HFF-Myc (cell line): ENCODE data around the gene TMPRSS2.

Source experiments
- DNase-seq: peaks from one replicate; pipeline ENCODE4 v3.0.0-alpha.2; 2011; ENCODE audit warnings: low read depth; ENCODE audit errors: extremely low read depth
- H3K4me3 ChIP-seq: replicated peaks from 2 replicates; pipeline ENCODE4 v1.5.1; 2011; ENCODE audit warnings: low read depth, mild to moderate bottlenecking, control low read depth, low read length
- CTCF ChIP-seq: IDR thresholded peaks from 2 replicates; pipeline ENCODE4 v1.5.1; 2012; ENCODE audit warnings: mild to moderate bottlenecking, low read depth, low read length, control low read depth; ENCODE audit errors: missing control alignments

The TMPRSS2 gene

GRCh38 chr21:41466024-41466820, 41.7 kb downstream of the TMPRSS2 start:
- no peak for DNase-seq
- no peak overlapping the region for H3K4me3 ChIP-seq
- no peak for TF ChIP-seq CTCF

DNA sequence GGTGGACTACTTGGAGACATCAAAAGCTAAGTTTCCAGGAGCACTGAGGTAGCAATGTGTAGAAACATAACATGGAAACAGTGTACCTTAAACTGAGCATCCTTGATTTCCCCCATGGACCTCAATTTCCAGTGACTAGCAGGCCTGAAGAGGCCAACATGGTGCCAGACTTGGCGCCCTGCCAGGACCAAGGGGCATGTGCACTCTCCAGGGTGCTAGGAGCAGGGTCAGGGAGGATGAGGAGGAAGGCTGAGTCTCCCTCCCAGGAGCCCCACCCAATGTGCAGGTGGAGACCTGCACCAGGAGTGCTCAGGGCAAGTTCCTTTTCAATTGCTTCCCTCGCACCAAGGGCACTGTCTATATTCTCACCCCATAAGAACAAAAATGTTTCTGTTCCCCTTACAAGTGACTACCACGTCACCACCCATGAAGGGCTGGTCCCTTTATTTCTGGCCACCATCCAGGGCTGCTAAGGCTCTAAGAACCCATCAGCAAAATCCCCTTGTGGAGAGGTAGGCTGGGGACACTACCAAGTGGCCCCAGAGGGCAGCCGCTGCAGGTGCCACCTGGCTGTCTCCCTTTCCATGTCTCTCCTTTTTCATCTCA, 42.7 kb downstream of the TMPRSS2 start:
- no peak overlapping the region for H3K4me3 ChIP-seq
- no peak for TF ChIP-seq CTCF
- no peak for DNase-seq

DNA sequence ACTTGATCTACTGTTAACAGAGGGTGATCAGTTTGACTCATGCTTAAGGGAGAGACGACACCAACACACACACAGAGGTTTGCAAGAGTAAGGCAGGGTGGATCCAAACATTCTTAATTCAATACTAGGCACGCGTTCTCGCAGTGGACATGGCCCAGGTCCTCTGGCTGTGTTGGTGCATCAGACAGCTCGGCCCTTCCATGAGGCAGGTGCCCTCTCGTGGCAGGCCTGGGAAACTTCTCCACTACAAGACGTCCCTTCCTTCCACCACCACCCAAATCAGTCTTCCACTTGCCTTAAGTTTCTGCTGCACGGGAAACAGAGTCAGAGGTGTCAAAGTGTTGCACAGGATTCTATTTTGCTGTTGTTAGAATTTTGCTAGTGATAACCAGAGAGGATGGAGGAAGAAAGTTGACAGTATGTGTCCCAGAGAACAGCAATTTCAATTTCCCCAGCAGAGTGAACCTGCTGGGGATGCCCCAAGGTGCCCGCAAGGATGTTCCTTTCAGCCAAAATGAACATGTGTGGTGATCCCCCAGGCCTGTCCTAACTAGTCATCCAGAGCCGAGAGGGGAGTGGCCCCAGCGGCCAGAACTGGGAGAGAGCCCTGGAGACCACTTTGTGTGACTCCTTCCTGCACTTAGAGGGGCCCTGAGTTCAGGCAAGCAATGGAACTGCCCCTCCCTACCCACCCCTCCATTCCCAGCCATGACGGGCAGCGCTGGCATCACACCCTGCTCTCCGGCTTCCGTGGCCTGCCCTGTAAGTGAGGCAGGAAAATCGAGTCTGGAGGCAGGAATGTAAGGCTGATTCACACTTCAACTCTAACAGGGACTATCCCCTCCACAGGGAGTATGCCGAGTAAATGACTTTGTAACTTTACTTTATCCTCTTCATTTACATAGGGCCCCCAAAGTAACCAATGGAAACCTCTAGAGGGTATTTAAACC, 47.1 kb downstream of the TMPRSS2 start:
- peak; percentile 84 for TF ChIP-seq CTCF
- DNase-seq: peak; percentile 16
- H3K4me3 ChIP-seq: no peak overlapping the region

DNA sequence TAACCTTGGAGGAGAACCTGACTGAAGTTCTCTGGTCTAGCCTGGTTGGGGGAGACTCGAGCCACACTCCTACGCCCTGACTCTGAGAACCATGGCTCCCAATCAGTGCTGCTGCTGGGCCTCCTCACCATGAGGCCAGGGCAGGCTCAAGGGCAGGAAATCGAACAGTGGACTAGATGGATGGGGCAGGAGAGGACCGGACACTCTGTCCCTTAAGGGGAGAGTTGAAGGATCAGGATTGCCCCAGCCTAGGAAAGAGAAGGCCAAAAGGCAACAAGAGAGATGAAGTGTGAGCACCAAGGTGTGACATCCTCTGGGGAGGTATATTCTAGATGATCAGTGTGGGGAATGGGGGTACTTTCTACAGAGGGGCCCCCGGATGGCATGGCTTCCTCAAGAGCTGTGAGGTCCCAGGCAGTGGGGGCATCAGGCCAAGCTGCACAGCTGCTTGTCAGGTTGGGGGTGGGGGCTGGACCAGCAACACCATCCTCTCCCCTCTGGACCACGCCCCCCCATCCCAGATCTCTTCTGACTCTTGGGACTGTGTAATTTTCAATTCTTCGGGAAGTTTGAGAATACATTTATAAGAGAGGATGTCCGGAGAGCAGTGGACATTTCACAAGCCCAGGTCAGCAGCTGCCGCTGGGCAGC, 47.9 kb downstream of the TMPRSS2 start:
- no peak for DNase-seq
- no peak for TF ChIP-seq CTCF
- no peak overlapping the region for H3K4me3 ChIP-seq

- DNase-seq: no peak
- no peak for TF ChIP-seq CTCF
- H3K4me3 ChIP-seq: no peak overlapping the region
Measured at GRCh38 chr21:41458559-41458958, 49.4 kb downstream of the TMPRSS2 start.

GRCh38 chr21:41458121-41458520, 49.8 kb downstream of the TMPRSS2 start:
- DNase-seq: no peak
- no peak overlapping the region for H3K4me3 ChIP-seq
- no peak for TF ChIP-seq CTCF
